ENCODE results near the gene RHOT1.

The RHOT1 gene

DNA sequence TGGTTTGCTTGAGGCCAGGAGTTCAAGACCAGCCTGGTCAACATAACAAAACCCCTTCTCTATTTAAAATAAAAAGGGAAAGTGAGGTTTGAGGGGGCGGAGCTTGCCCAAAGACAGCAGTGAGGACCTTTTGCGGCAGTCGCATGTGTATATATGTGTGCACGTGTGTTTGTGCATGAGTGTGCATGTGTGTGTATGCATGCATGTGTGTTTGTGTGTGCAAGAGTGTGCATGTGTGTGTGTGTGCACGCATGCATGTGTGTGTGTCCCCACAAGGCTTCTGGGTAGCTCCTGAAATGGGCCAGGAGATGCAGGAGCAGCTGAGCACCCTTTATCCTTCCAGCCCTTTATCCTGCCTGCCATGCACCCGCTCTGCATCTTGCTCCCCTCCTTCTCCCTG lies 132.3 kb downstream of the RHOT1 start:
- DNase-seq: no peak
